ENCODE results near the gene FSCN2. TPM values are rescaled to one million over a fixed set of nuclear protein-coding genes. Genes with fewer than 3 reads are reported as not detected.

FSCN2 gene
- total RNA-seq, 2 donors from 2014 or later, result 0.21 to 0.64 TPM

- Mint-ChIP-seq H3K27me3 (peaks cover 0 to 2% of the 10 kb centered on the region in 2 donors), H3K4me3 (no peak overlapping the region), H3K9me3 (no peaks in the 10 kb centered on the region)
Observed at GRCh38 chr17:81499601-81499970, 28.6 kb upstream of the FSCN2 start.

GRCh38 chr17:81500047-81500446, 28.1 kb upstream of the FSCN2 start:
- ATAC-seq, result no peak
- Mint-ChIP-seq H3K4me1 (ENCODE audit: low read depth in 2 of 2) (no peaks in the 10 kb centered on the region), H3K27me3 (no peaks in the 10 kb centered on the region), H3K27ac (no peak overlapping the region), H3K36me3 (no peaks in the 10 kb centered on the region), H3K9me3 (no peaks in the 10 kb centered on the region), H3K4me3 (no peak overlapping the region)
- DNase-seq (ENCODE audit: low spot score), result no peak

More at GRCh38 chr17:81499601-81499970, 28.6 kb upstream of the FSCN2 start:
- H3K36me3 Mint-ChIP-seq, result no peaks in the 10 kb centered on the region
- ATAC-seq, result peak in 1 of 2 donors; percentile 17
- no peak for DNase-seq (ENCODE audit: low spot score)
- H3K4me1 Mint-ChIP-seq (ENCODE audit: low read depth in 2 of 2), result peaks cover 0 to 1% of the 10 kb centered on the region in 2 donors
- no peak overlapping the region for H3K27ac Mint-ChIP-seq

- Mint-ChIP-seq H3K4me1 (ENCODE audit: low read depth in 2 of 2) (peaks cover 0 to under 1% of the 10 kb centered on the region in 2 donors), H3K4me3 (no peak overlapping the region), H3K27me3 (no peaks in the 10 kb centered on the region), H3K36me3 (no peaks in the 10 kb centered on the region), H3K27ac (no peak overlapping the region), H3K9me3 (no peaks in the 10 kb centered on the region)
- no peak for DNase-seq (ENCODE audit: low spot score)
- ATAC-seq, result peak in 1 of 2 donors; percentile 55
Observed at GRCh38 chr17:81502471-81503017, 25.6 kb upstream of the FSCN2 start.

- DNase-seq (ENCODE audit: low spot score) (no peak), ATAC-seq (no peak)
- Mint-ChIP-seq H3K27ac (no peak overlapping the region), H3K9me3 (no peaks in the 10 kb centered on the region), H3K4me3 (no peak overlapping the region), H3K27me3 (no peaks in the 10 kb centered on the region), H3K4me1 (ENCODE audit: low read depth in 2 of 2) (peaks cover 0 to 3% of the 10 kb centered on the region in 2 donors), H3K36me3 (no peaks in the 10 kb centered on the region)
Observed at GRCh38 chr17:81503619-81504018, 24.6 kb upstream of the FSCN2 start.

- DNase-seq (ENCODE audit: low spot score) (no peak), ATAC-seq (no peak)
- Mint-ChIP-seq H3K4me1 (ENCODE audit: low read depth in 2 of 2) (peaks cover 28 to 36% of the 10 kb centered on the region in 2 donors), H3K9me3 (no peaks in the 10 kb centered on the region), H3K27me3 (no peaks in the 10 kb centered on the region), H3K27ac (peak overlapping the region; percentile 91 to 96), H3K36me3 (peaks cover 30% of the 10 kb centered on the region), H3K4me3 (peak overlapping the region; percentile 97)
Observed at GRCh38 chr17:81508639-81509206, 19.5 kb upstream of the FSCN2 start.

GRCh38 chr17:81509207-81509971, 18.8 kb upstream of the FSCN2 start:
- no peaks in the 10 kb centered on the region for H3K27me3 Mint-ChIP-seq
- ATAC-seq (no peak), DNase-seq (ENCODE audit: low spot score) (no peak)
- H3K27ac Mint-ChIP-seq, result peak overlapping the region; percentile 91 to 96
- H3K4me1 Mint-ChIP-seq (ENCODE audit: low read depth in 2 of 2), result peaks cover 28 to 37% of the 10 kb centered on the region in 2 donors
- H3K36me3 Mint-ChIP-seq, result peaks cover 30% of the 10 kb centered on the region
- H3K9me3 Mint-ChIP-seq, result no peaks in the 10 kb centered on the region
- peak overlapping the region; percentile 97 for H3K4me3 Mint-ChIP-seq

GRCh38 chr17:81509972-81510784, 18.0 kb upstream of the FSCN2 start:
- peak overlapping the region; percentile 91 to 96 for H3K27ac Mint-ChIP-seq
- H3K4me1 Mint-ChIP-seq (ENCODE audit: low read depth in 2 of 2), result peaks cover 30 to 39% of the 10 kb centered on the region in 2 donors
- no peaks in the 10 kb centered on the region for H3K9me3 Mint-ChIP-seq
- ATAC-seq (no peak), DNase-seq (ENCODE audit: low spot score) (peak; percentile 65)
- peak overlapping the region; percentile 97 for H3K4me3 Mint-ChIP-seq
- H3K27me3 Mint-ChIP-seq, result no peaks in the 10 kb centered on the region
- H3K36me3 Mint-ChIP-seq, result peaks cover 30% of the 10 kb centered on the region

- Mint-ChIP-seq H3K4me3 (peak overlapping the region; percentile 97), H3K4me1 (ENCODE audit: low read depth in 2 of 2) (peaks cover 30 to 42% of the 10 kb centered on the region in 2 donors), H3K27me3 (no peaks in the 10 kb centered on the region), H3K27ac (peak overlapping the region; percentile 91 to 96), H3K9me3 (no peaks in the 10 kb centered on the region), H3K36me3 (peaks cover 30% of the 10 kb centered on the region)
- ATAC-seq (no peak), DNase-seq (ENCODE audit: low spot score) (peak; percentile 69)
Observed at GRCh38 chr17:81510785-81511553, 17.2 kb upstream of the FSCN2 start.

GRCh38 chr17:81511554-81511803, 16.7 kb upstream of the FSCN2 start:
- no peaks in the 10 kb centered on the region for H3K27me3 Mint-ChIP-seq
- H3K27ac Mint-ChIP-seq, result peak overlapping the region; percentile 91 to 96
- peaks cover 30% of the 10 kb centered on the region for H3K36me3 Mint-ChIP-seq
- no peaks in the 10 kb centered on the region for H3K9me3 Mint-ChIP-seq
- ATAC-seq (no peak), DNase-seq (ENCODE audit: low spot score) (no peak)
- H3K4me3 Mint-ChIP-seq, result peak overlapping the region; percentile 97
- peaks cover 31 to 42% of the 10 kb centered on the region in 2 donors for H3K4me1 Mint-ChIP-seq (ENCODE audit: low read depth in 2 of 2)

GRCh38 chr17:81511804-81512561, 16.2 kb upstream of the FSCN2 start:
- Mint-ChIP-seq H3K4me3 (peak overlapping the region; percentile 97), H3K36me3 (peaks cover 30% of the 10 kb centered on the region), H3K4me1 (ENCODE audit: low read depth in 2 of 2) (peaks cover 34 to 42% of the 10 kb centered on the region in 2 donors), H3K27ac (peak overlapping the region; percentile 91 to 96), H3K27me3 (no peaks in the 10 kb centered on the region), H3K9me3 (no peaks in the 10 kb centered on the region)
- DNase-seq (ENCODE audit: low spot score) (peak; percentile 56), ATAC-seq (no peak)

- no peaks in the 10 kb centered on the region for H3K9me3 Mint-ChIP-seq
- H3K4me1 Mint-ChIP-seq (ENCODE audit: low read depth in 2 of 2), result peaks cover 32 to 43% of the 10 kb centered on the region in 2 donors
- DNase-seq (ENCODE audit: low spot score) (peak; percentile 94), ATAC-seq (peak; percentile 79 to 87)
- no peaks in the 10 kb centered on the region for H3K27me3 Mint-ChIP-seq
- peaks cover 30% of the 10 kb centered on the region for H3K36me3 Mint-ChIP-seq
- peak within 1 kb of the TSS; percentile 91 to 96 for H3K27ac Mint-ChIP-seq
- H3K4me3 Mint-ChIP-seq, result peak within 1 kb of the TSS; percentile 97
Observed at GRCh38 chr17:81512562-81513371, 15.4 kb upstream of the FSCN2 start, which contains the start of gene ACTG1. ACTG1 (minus strand) TSS chr17:81512799; CDS start chr17:81512354, 445 bp downstream.

- peak overlapping the region; percentile 88 to 89 for H3K27ac Mint-ChIP-seq
- peaks cover 36 to 48% of the 10 kb centered on the region in 2 donors for H3K4me1 Mint-ChIP-seq (ENCODE audit: low read depth in 2 of 2)
- no peaks in the 10 kb centered on the region for H3K27me3 Mint-ChIP-seq
- peaks cover 30% of the 10 kb centered on the region for H3K36me3 Mint-ChIP-seq
- peak; percentile 7 to 31 for ATAC-seq
- H3K9me3 Mint-ChIP-seq, result no peaks in the 10 kb centered on the region
- peak overlapping the region; percentile 87 for H3K4me3 Mint-ChIP-seq
- DNase-seq (ENCODE audit: low spot score), result peak; percentile 79
Observed at GRCh38 chr17:81513372-81513752, 14.8 kb upstream of the FSCN2 start.

Data from natural killer cell treated with Interleukin-12 subunit alpha and Interleukin-12 subunit beta and Interleukin-15 and Interleukin-18, amount 100 ng/mL, for 72 hours (primary cell).